SK-N-SH (cell line): Measurements from ENCODE around the gene OLFM2. TPM values are rescaled to one million over a fixed set of nuclear protein-coding genes. Genes with fewer than 3 reads are reported as not detected.

Source experiments
- CTCF ChIA-PET: fragments of 300-600, 350-600 bp; formaldehyde crosslinking; extraction: SDS; loops from one replicate; lab custom pipeline; 2021; lab: Yijun Ruan, JAX
- POLR2A ChIA-PET: fragments of 350-600 bp; sonication (Branson Sonifier 250); formaldehyde crosslinking; extraction: SDS; loops from one replicate; lab custom pipeline; 2020; ENCODE audit warnings: antibody characterized with exemption, inconsistent platforms; lab: Yijun Ruan, JAX
- DNase-seq: peaks from one replicate; pipeline ENCODE4 v3.0.0; 2012
- H2AFZ ChIP-seq: fragments of 200-600 bp; sonication (generic); 2 replicates; pipeline ENCODE4 v1.8.1; 2016; ENCODE audit warnings: antibody characterized with exemption, mild to moderate bottlenecking, low read depth
- H3F3A ChIP-seq: fragments of 200-600 bp; sonication (generic); replicated peaks from 2 replicates; pipeline ENCODE3; 2016; ENCODE audit warnings: antibody characterized with exemption, mild to moderate bottlenecking; ENCODE audit not compliant: insufficient read depth
- H3K27ac ChIP-seq, 2 experiments: fragments of 200-500 bp in 1 of 2; fragments of 200-600 bp in 1 of 2; sonication (Bioruptor generic) in 1 of 2; sonication (generic), shearing (Covaris generic) in 1 of 2; 2 replicates each; pipeline versions ENCODE4 v1.5.1 to v1.6.1; 2014 to 2016; ENCODE audit warnings: low read depth in 2 of 2, inconsistent platforms in 1 of 2, low read length in 1 of 2, mild to moderate bottlenecking in 1 of 2, mixed read lengths in 1 of 2
- H3K27me3 ChIP-seq: fragments of 200-600 bp; sonication (generic), shearing (Covaris generic); 2 replicates; pipeline ENCODE4 v1.6.1; 2016; ENCODE audit warnings: mixed run types; ENCODE audit not compliant: insufficient read depth
- H3K36me3 ChIP-seq, 2 experiments: fragments of 200-500 bp in 1 of 2; fragments of 200-600 bp in 1 of 2; sonication (Bioruptor generic) in 1 of 2; sonication (generic) in 1 of 2; replicated peaks in 1 of 2; 2 replicates each; pipeline versions ENCODE3 to v1.5.1; 2014 to 2016; ENCODE audit warnings: low read length in 1 of 2, mild to moderate bottlenecking in 1 of 2; ENCODE audit not compliant: insufficient read depth in 2 of 2, control insufficient read depth in 1 of 2
- H3K4me1 ChIP-seq, 2 experiments: fragments of 200-500 bp in 1 of 2; fragments of 200-600 bp in 1 of 2; sonication (Bioruptor generic) in 1 of 2; sonication (generic), shearing (Covaris generic) in 1 of 2; 2 replicates each; pipeline versions ENCODE4 v1.5.1 to v1.6.1; 2014 to 2016; ENCODE audit warnings: low read depth in 1 of 2, low read length in 1 of 2, mixed run types in 1 of 2; ENCODE audit not compliant: insufficient read depth in 2 of 2, control insufficient read depth in 1 of 2
- H3K4me2 ChIP-seq: fragments of 200-600 bp; sonication (generic), shearing (Covaris generic); 2 replicates; pipeline ENCODE4 v1.6.1; 2017; ENCODE audit warnings: mixed run types
- H3K4me3 ChIP-seq, 2 experiments: fragments of 200-500 bp in 1 of 2; fragments of 200-600 bp in 1 of 2; sonication (Bioruptor generic) in 1 of 2; sonication (generic), shearing (Covaris generic) in 1 of 2; 2 replicates each; pipeline versions ENCODE4 v1.5.1 to v1.8.1; 2014 to 2016; ENCODE audit warnings: low read depth in 2 of 2, inconsistent platforms in 1 of 2, low read length in 1 of 2, mild to moderate bottlenecking in 1 of 2, mixed read lengths in 1 of 2, moderate library complexity in 1 of 2
- H3K79me2 ChIP-seq: fragments of 200-600 bp; sonication (generic); 2 replicates; pipeline ENCODE4 v1.8.1; 2017; ENCODE audit warnings: mild to moderate bottlenecking; ENCODE audit not compliant: insufficient read depth
- H3K9ac ChIP-seq: fragments of 200-600 bp; sonication (generic); 2 replicates; pipeline ENCODE4 v1.6.1; 2017; ENCODE audit warnings: mixed run types
- H3K9me2 ChIP-seq: fragments of 200-600 bp; sonication (generic); 2 replicates; pipeline ENCODE4 v1.6.1; 2017; ENCODE audit warnings: mixed run types
- H3K9me3 ChIP-seq: fragments of 200-600 bp; sonication (generic); 2 replicates; pipeline ENCODE4 v1.6.1; 2017; ENCODE audit warnings: mixed run types, mild to moderate bottlenecking, moderate library complexity
- H4K20me1 ChIP-seq: fragments of 200-600 bp; sonication (generic); 2 replicates; pipeline ENCODE4 v1.6.1; 2017; ENCODE audit warnings: mild to moderate bottlenecking, mixed run types; ENCODE audit not compliant: insufficient read depth
- ELF1 ChIP-seq: IDR thresholded peaks from 2 replicates; pipeline ENCODE4 v1.4.0; 2012
- EP300 ChIP-seq, 2 experiments: IDR thresholded peaks; 2 replicates each; pipeline versions ENCODE4 v1.4.0 to v1.6.1; 2012; ENCODE audit warnings: borderline replicate concordance in 1 of 2, low read depth in 1 of 2, low read length in 1 of 2
- EZH2phosphoT487 ChIP-seq: fragments of 200-600 bp; sonication (generic); IDR thresholded peaks from 2 replicates; pipeline ENCODE4 v1.6.1; 2017; ENCODE audit warnings: low read depth, mixed run types, mild to moderate bottlenecking, antibody characterized with exemption, moderate library complexity, borderline replicate concordance
- FOSL2 ChIP-seq: IDR thresholded peaks from 2 replicates; pipeline ENCODE4 v1.4.0; 2012; ENCODE audit warnings: low read depth, mild to moderate bottlenecking, moderate library complexity, borderline replicate concordance
- FOXJ3 ChIP-seq: sonication (generic); formaldehyde crosslinking; IDR thresholded peaks from 2 replicates; pipeline ENCODE4 v1.5.1; 2020; ENCODE audit warnings: mild to moderate bottlenecking, missing genetic modification reagents
- GATA2 ChIP-seq: sonication (generic); formaldehyde crosslinking; IDR thresholded peaks from 2 replicates; pipeline ENCODE4 v1.5.0; 2020; ENCODE audit warnings: mild to moderate bottlenecking, missing genetic modification reagents
- MEF2A ChIP-seq: IDR thresholded peaks from 2 replicates; pipeline ENCODE4 v1.4.0; 2012; ENCODE audit warnings: low read depth, borderline replicate concordance
- MXI1 ChIP-seq: IDR thresholded peaks from 2 replicates; pipeline ENCODE4 v1.6.1; 2012; ENCODE audit warnings: mild to moderate bottlenecking, low read depth, low read length, improper control_type of control experiment
- NFIC ChIP-seq: IDR thresholded peaks from 2 replicates; pipeline ENCODE4 v1.4.0; 2012; ENCODE audit warnings: borderline replicate concordance
- NRF1 ChIP-seq: IDR thresholded peaks from 2 replicates; pipeline ENCODE4 v1.6.1; 2012; ENCODE audit warnings: low read depth, mild to moderate bottlenecking, low read length
- POLR2AphosphoS5 ChIP-seq: IDR thresholded peaks from 2 replicates; pipeline ENCODE4 v1.6.1; 2012; ENCODE audit warnings: low read depth, low read length
- RAD21 ChIP-seq: IDR thresholded peaks from 2 replicates; pipeline ENCODE4 v1.6.1; 2012; ENCODE audit warnings: mild to moderate bottlenecking, low read length
- RCOR1 ChIP-seq: fragments of 150-350 bp; IDR thresholded peaks from 2 replicates; pipeline ENCODE4 v1.6.1; 2017; ENCODE audit warnings: antibody characterized with exemption, low read length
- RFX5 ChIP-seq: IDR thresholded peaks from 2 replicates; pipeline ENCODE4 v1.6.1; 2012; ENCODE audit warnings: mild to moderate bottlenecking, improper control_type of control experiment, low read length
- RXRA ChIP-seq: IDR thresholded peaks from 2 replicates; pipeline ENCODE4 v1.4.0; 2012; ENCODE audit warnings: low read depth, mild to moderate bottlenecking, borderline replicate concordance
- SIN3A ChIP-seq: IDR thresholded peaks from 2 replicates; pipeline ENCODE4 v1.6.1; 2012; ENCODE audit warnings: low read depth, mild to moderate bottlenecking, low read length, moderate library complexity, borderline replicate concordance
- SMC3 ChIP-seq: IDR thresholded peaks from 2 replicates; pipeline ENCODE4 v1.6.1; 2012; ENCODE audit warnings: low read depth, low read length, improper control_type of control experiment
- TAF1 ChIP-seq: IDR thresholded peaks from 2 replicates; pipeline ENCODE4 v1.6.1; 2012; ENCODE audit warnings: low read depth, mild to moderate bottlenecking, low read length, moderate library complexity, borderline replicate concordance
- TCF12 ChIP-seq: IDR thresholded peaks from 2 replicates; pipeline ENCODE4 v1.4.0; 2012
- YY1 ChIP-seq: IDR thresholded peaks from 2 replicates; pipeline ENCODE4 v1.4.0; 2012; ENCODE audit warnings: low read depth, mild to moderate bottlenecking
- WGBS: methylation state at CpG from one replicate; pipeline ENCODE4 v1.1.6; 2017; ENCODE audit warnings: low lambda C conversion rate; 5-methylcytosine and 5-hydroxymethylcytosine counted together
- polyA plus RNA-seq, 3 experiments: library from polyadenylated mRNA; depleted of rRNA; stranded (reverse); fragments of >200 nt; gene quantifications; 2 replicates each; pipeline ENCODE4 v1.2.3, GENCODE V29; 2012
- TF ChIP-seq, protein P1 (sequence below): fragments of 200-600 bp; sonication (generic); IDR thresholded peaks from 2 replicates; pipeline ENCODE4 v1.6.1; 2017; ENCODE audit warnings: antibody characterized with exemption, mild to moderate bottlenecking, moderate library complexity
- TF ChIP-seq, protein P2 (sequence below): fragments of 150-350 bp; IDR thresholded peaks from 2 replicates; pipeline ENCODE4 v1.6.1; 2016; ENCODE audit warnings: mild to moderate bottlenecking, low read depth, low read length
- TF ChIP-seq, protein P3 (sequence below): IDR thresholded peaks from 2 replicates; pipeline ENCODE4 v1.4.0; 2012; ENCODE audit warnings: low read depth
- TF ChIP-seq, protein P4 (sequence below): IDR thresholded peaks from 2 replicates; pipeline ENCODE4 v1.4.0; 2012; ENCODE audit warnings: low read depth, borderline replicate concordance

Gene OLFM2
- polyA plus RNA-seq, 1 of the 3 experiments (the other 2 are of a cell fraction), result 10.7 TPM

DNA sequence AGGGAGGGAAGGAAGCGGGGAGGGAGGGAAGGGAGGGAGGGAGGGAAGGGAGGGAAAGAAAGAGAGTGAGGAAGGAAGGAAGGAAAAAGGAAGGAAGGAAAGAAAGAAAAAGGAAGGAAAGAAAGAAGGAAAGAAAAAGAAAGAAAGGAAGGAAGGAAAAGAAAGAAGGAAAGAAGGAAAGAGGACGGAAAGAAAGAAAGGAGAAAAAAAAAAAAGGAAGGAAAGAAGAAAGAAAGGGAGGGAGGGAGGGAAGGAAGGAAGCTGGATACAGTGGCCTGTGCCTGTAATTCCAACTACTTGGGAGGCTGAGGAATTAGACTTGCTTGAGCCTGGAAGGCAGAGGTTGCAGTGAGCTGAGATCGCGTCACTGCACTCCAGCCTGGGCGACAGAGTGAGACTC lies 35.3 kb downstream of the OLFM2 start:
- Histone ChIP-seq H3K4me3 (no peak overlapping the region), H4K20me1 (no peaks in the 10 kb centered on the region), H3K9me2 (no peaks in the 10 kb centered on the region), H3K9me3 (no peaks in the 10 kb centered on the region), H3K4me2 (no peak overlapping the region), H3K27me3 (no peaks in the 10 kb centered on the region), H3F3A (no peaks in the 10 kb centered on the region), H3K79me2 (no peaks in the 10 kb centered on the region), H3K27ac (no peak overlapping the region), H3K36me3 (no peaks in the 10 kb centered on the region), H3K4me1 (no peaks in the 10 kb centered on the region), H2AFZ (no peak overlapping the region), H3K9ac (no peak overlapping the region)
- TF ChIP-seq, protein P1, sequence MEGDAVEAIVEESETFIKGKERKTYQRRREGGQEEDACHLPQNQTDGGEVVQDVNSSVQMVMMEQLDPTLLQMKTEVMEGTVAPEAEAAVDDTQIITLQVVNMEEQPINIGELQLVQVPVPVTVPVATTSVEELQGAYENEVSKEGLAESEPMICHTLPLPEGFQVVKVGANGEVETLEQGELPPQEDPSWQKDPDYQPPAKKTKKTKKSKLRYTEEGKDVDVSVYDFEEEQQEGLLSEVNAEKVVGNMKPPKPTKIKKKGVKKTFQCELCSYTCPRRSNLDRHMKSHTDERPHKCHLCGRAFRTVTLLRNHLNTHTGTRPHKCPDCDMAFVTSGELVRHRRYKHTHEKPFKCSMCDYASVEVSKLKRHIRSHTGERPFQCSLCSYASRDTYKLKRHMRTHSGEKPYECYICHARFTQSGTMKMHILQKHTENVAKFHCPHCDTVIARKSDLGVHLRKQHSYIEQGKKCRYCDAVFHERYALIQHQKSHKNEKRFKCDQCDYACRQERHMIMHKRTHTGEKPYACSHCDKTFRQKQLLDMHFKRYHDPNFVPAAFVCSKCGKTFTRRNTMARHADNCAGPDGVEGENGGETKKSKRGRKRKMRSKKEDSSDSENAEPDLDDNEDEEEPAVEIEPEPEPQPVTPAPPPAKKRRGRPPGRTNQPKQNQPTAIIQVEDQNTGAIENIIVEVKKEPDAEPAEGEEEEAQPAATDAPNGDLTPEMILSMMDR, result no peak
- TF ChIP-seq TAF1 (no peak), FOXJ3 (CRISPR knock-in tag) (no peak), MEF2A (no peak), GATA2 (CRISPR knock-in tag) (no peak), SMC3 (no peak), EP300 (IDR thresholded peaks at IDR 0.05; ENCODE audit: borderline replicate concordance in 1 of 2, low read depth in 1 of 2, low read length in 1 of 2) (no peak), RCOR1 (no peak), EZH2phosphoT487 (no peak), TCF12 (no peak)
- TF ChIP-seq, protein P2, sequence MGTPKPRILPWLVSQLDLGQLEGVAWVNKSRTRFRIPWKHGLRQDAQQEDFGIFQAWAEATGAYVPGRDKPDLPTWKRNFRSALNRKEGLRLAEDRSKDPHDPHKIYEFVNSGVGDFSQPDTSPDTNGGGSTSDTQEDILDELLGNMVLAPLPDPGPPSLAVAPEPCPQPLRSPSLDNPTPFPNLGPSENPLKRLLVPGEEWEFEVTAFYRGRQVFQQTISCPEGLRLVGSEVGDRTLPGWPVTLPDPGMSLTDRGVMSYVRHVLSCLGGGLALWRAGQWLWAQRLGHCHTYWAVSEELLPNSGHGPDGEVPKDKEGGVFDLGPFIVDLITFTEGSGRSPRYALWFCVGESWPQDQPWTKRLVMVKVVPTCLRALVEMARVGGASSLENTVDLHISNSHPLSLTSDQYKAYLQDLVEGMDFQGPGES, result no peak
- TF ChIP-seq, protein P3, sequence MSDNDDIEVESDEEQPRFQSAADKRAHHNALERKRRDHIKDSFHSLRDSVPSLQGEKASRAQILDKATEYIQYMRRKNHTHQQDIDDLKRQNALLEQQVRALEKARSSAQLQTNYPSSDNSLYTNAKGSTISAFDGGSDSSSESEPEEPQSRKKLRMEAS, result no peak
- WGBS, result 67% methylated on average over 5 of the region's 5 CpGs
- no peak for DNase-seq
- ChIA-PET POLR2A (no interaction called here), CTCF (no interaction called here)

DNA sequence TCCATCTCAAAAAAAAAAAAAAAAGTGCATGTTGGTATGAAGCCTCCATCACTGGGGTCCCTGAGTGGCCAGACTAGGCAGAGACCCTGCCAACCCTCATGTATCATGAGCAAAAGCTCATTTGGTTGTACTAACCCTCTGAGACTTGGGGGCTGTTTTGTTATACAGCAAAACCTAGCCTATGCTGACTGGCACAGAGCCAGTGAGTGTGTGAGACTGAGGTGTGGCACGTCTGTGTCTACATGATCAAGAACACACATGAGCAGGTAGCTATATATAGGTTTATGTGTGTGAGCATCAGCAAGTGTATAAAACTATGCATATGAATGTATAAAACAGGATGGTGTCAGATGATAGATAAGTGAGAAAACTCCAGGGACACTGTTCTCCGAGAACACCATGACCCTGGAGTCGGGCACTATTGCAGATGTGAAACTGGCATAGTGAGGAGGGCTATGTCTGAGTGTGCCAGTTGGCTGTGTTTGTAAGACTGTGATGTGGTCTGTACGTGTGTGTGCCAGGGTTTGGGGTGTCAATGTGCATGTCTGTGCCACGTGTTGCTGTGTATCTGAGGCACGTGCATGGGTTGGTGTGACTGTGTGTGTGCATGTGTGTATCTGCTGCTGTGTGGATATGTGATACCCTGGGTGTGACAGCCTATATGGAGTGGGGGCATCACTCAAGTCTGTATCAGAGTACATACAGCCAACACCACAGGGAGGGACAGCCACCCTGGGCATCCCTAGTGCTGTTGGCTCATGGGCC lies 44.5 kb downstream of the OLFM2 start:
- H3K9me2 ChIP-seq, result no peaks in the 10 kb centered on the region
- H3K27me3 ChIP-seq, result no peaks in the 10 kb centered on the region
- H3K4me1 ChIP-seq, result no peaks in the 10 kb centered on the region; a peak in 1 of 4 replicates
- ChIA-PET CTCF (no interaction called here), POLR2A (no interaction called here)
- no peak overlapping the region for H3K9ac ChIP-seq
- 73% methylated on average over 6 of the region's 6 CpGs for WGBS
- H3K79me2 ChIP-seq, result no peaks in the 10 kb centered on the region
- H2AFZ ChIP-seq, result no peak overlapping the region
- H3K4me3 ChIP-seq, result no peak overlapping the region
- H3F3A ChIP-seq, result no peaks in the 10 kb centered on the region
- no peaks in the 10 kb centered on the region for H4K20me1 ChIP-seq
- H3K4me2 ChIP-seq, result no peak overlapping the region
- no peaks in the 10 kb centered on the region for H3K36me3 ChIP-seq
- no peak overlapping the region for H3K27ac ChIP-seq
- no peaks in the 10 kb centered on the region for H3K9me3 ChIP-seq
- no peak for DNase-seq
- TF ChIP-seq RFX5 (no peak), NRF1 (no peak), MXI1 (no peak), RXRA (no peak), TAF1 (no peak), SIN3A (no peak), POLR2AphosphoS5 (no peak), RAD21 (no peak), FOSL2 (no peak), YY1 (no peak), NFIC (no peak), ELF1 (no peak)
- TF ChIP-seq, protein P3, result no peak
- TF ChIP-seq, protein P4, sequence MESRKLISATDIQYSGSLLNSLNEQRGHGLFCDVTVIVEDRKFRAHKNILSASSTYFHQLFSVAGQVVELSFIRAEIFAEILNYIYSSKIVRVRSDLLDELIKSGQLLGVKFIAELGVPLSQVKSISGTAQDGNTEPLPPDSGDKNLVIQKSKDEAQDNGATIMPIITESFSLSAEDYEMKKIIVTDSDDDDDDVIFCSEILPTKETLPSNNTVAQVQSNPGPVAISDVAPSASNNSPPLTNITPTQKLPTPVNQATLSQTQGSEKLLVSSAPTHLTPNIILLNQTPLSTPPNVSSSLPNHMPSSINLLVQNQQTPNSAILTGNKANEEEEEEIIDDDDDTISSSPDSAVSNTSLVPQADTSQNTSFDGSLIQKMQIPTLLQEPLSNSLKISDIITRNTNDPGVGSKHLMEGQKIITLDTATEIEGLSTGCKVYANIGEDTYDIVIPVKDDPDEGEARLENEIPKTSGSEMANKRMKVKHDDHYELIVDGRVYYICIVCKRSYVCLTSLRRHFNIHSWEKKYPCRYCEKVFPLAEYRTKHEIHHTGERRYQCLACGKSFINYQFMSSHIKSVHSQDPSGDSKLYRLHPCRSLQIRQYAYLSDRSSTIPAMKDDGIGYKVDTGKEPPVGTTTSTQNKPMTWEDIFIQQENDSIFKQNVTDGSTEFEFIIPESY, result no peak
